Right hindlimb (tissue), 1 donor: ENCODE measurements around the gene PTPRK.

Experiments used
- DNase-seq: peaks from one replicate; pipeline ENCODE4 v3.0.0-alpha.2; 2018

The PTPRK gene

DNA sequence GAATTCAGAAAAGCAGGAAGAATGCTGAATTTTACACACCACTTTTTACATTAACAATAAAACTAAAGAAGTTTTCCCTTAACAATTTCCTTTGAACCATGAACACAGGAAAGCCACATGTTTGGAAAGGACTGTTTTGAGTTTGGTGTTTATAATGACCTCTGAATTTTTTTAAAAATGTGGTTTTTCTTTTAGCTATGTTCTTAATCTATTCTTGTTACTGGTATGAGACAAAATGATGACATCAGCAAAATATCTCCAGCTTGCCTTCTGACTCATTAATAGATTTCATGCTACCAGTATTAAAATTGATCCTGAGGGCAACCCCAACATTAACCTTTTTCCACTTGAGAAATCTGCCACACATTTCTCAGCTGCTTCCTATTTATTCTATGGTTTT lies 402.0 kb downstream of the PTPRK start:
- DNase-seq = no peak

DNA sequence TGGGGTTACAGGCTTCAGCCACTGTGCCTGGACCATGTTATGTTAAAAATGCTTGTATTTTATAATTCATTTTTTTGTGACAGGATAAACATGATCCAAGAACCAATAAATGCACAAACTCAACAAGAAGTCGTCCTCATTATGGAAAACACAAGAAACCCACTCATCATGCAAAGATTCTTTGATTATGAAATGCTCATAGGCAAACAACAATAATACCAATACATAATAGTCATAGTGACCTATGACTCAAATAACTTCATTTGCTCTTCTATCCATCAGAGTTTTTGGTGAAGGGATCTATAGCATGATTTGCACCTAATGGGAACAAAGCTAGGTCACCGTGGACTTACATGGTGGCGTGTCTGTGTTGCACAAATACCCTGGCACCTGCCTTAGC lies 402.5 kb downstream of the PTPRK start:
- no peak for DNase-seq

DNA sequence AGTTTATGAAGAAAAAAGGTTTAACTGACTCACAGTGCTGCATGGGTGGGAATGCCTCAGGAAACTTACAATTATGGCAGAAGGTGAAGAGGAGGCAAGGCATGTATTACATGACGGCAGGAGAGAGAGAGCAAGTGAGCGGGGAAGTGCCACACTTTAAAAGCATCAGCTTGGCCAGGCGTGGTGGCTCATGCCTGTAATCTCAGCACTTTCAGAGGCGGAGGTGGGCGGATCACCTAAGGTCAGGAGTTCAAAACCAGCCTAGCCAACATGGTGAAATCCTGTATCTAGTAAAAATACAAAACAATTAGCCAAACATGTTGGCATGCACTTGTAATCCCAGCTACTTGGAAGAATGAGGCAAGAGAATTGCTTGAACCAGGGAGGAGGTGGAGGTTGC lies 406.2 kb downstream of the PTPRK start:
- no peak for DNase-seq

DNA sequence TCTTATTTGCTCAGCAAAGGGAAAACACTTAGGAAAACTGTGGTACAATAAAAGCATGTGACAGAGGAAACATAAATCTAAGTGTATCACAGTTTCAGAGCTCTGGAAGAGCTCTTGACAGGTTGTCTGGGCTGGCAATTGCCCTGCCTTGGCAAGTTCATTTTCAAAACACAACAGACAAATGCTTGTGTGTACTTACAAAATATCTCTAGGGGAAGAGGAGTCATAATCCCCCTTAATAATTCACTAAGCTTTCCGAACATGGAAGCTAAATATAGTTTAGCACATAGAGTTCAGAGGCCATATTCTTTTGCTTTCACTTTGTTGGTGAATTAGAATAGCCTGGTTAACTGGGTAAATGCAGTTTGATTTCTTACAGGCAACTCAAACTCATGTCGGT lies 407.9 kb downstream of the PTPRK start:
- DNase-seq = no peak

DNA sequence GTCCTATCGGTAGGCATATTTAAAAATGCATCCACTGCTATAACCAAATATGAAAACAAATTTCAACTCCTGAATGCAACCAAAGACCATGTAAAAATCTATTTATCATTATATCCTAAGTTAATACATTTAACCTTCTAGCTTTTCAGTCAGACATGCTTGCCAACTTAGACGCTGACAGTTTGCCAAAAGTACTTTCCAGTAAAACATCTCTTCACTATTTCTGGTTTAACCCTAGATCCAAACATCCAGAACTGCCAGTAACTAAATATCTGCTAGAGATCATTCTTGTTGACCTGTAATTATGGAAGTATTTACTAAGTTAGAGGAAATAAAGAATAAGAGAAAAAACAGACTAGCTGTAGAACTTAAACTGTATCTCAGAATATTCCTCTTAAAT lies 409.3 kb downstream of the PTPRK start:
- DNase-seq = no peak

DNA sequence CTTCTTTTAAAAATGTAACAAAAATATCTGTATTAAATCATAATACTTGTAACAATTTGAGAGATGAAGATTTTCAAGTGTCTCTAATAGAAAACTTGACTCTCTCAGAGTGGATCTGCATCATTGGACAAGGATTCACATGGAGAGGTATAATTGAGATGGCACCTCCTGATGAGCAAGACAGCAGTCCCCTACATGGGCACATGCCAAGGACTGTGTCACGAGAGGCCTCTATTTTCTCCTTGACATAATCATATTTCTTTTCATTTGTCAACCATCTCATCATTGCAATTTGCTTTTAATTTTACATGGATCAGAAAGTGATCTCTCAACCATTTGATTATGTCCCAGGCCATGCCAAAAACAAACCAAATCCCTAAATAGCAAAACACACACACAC lies 412.7 kb downstream of the PTPRK start:
- no peak for DNase-seq

DNA sequence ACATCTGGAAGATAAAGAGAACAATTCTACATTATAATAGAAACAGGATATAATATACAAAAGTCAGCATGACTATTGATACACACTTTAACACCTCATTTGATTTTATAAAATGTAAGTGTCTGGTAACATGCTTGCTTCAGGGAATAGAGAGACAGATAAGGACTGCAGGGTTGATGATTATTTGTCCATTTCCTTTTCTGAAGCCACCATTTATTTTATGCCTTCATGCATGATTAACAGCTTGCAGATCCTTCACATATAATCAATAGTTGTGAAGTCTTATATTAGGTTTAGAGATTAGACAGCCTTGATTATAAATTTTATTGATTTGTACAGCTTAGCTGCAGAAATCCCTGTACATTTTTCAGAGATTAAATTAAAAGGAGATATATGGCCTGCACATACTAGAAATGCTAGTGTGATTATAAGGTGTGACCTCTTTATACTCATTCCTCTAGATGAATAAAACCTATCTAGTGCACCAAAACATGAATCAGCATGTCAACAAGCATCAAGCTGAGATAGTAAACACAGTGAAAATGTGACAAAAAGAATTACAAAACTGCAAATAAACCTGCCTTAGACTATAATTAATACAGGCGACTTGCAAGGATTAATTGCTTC lies 420.7 kb downstream of the PTPRK start:
- DNase-seq = no peak

DNA sequence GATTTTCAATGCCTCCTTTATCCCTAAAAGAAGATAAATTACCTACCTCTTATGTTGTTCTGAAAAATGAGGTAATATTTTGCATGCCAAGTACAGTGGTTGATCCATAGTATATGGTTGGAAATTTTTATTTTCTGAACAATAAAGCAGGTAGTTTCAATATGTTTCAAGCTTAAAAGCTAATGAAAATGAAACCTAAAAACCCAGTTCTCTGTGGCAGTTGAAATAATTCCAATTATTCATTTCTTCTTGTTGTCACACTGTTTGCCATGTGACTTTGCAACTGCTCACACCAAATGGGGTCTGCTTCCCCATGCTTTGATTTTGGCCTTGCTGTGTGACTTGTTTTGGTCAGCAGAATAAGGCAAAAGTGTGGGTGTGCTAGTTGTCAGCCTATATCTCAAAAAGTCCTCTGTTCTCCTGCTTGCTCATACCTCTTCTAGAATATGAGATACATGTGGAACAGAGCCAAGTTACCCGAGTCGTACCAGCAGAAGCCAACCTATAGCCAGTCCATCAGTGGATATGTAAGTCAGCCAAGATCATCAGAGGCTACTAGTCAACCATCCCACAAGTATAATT lies 422.3 kb downstream of the PTPRK start:
- DNase-seq = no peak

DNA sequence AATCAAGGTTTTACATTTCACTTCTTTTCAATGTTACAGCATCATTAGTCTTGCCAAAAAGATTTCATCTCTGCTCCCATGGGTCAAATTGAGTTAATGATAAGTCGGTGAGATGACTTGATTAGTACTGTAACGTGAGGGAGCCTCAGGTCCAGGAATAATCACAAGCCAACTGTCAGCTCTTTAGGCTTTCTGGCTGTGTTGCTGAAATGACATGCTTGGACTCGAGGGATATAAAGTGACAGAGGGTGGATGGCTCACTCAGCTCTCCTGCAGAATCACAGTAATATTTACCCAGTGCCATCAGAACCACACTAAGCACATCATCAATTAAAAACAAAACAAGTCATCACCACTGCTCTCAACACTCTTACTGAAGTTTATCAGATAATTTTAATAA lies 423.4 kb downstream of the PTPRK start:
- DNase-seq = no peak

DNA sequence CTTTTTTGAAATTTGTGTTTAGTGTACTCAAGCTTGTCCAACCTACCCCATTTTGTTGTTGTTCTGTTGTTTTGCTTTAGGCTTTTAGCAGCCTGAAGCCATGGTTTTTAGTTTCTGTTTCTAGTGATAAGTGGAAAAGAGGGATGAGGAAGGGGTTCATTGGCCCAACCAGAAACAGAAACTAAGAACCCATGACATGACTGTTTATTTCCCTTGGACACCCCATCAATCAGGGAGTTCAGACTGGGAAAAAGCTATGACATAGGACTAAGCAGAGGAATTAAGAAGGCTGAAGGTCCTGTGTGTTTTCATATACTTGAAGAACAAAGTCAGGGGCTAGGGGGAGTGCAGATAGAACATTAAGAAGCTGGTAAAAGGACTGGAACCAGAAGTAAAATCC lies 425.0 kb downstream of the PTPRK start:
- no peak for DNase-seq

DNA sequence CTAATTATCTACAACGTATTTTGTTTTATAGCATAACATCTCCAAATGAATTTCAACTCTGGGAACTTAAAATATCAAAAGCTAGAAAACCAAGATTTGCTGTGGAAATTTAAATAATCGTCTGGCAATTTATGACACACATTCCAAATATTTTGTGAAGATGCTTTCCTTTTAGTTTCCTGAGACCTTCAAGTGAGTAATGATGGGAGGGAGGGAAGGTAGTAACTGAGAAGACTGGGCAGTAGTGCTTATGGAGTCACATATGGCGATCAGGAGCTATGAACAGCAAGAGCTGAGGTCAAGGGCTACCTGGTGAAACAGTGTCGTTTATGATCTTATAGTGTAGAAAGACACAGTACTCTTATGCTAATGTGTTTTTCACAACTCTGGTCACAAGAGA lies 441.4 kb downstream of the PTPRK start:
- DNase-seq = no peak

DNA sequence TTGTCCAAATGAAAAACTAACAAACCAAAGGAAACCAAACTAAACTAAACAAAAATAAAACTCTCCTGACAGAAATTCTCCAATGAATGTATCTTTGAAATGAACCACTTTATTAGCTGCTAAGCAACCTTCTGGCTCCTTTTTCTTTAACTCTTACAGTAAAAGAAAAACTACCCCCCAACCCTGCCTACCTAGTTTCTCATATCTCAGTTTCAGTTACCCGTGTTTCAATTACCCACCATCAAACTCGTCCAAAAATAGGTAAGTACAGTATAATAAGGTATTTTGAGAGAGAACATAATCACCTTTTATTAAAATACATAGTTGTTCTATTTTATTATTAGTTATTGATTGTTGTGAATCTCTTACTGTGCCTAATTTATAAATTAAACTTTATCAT lies 442.1 kb downstream of the PTPRK start:
- no peak for DNase-seq

DNA sequence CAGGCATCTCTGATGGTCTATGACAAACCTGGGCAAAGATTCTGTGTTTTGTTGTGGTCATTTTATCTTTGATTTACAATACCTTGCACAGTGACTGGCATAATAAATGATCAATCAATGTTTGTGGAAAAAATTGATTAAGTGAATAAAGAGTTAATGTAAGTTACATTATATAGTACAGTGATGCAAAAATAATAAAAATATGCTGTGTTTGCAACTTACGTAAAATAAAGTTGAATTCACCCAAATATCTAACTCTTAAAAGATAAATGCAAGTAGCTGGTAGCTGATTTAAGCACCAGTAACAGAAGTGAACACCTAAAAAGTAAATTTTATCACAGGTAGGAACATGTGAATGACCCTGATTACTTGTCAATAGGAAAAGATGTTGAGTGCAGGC lies 443.6 kb downstream of the PTPRK start:
- no peak for DNase-seq

DNA sequence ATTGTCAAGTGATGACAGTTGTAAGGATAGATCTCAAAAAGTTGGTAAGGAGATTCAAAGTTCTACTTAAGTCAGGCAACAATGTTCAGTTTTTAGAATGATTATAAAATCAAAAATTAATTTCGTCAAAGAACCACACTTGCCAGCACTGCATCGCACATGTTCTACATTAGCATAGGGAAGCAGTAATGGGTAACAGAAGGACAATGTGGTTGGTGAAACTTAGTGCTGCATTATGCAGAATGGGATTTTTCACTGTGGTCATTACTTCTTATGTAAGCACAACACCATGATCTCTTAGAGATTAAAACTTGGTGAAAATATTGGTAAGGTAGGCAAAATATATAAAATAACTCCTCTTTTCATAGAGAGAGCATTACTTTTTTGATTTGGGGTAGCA lies 445.8 kb downstream of the PTPRK start:
- no peak for DNase-seq

DNA sequence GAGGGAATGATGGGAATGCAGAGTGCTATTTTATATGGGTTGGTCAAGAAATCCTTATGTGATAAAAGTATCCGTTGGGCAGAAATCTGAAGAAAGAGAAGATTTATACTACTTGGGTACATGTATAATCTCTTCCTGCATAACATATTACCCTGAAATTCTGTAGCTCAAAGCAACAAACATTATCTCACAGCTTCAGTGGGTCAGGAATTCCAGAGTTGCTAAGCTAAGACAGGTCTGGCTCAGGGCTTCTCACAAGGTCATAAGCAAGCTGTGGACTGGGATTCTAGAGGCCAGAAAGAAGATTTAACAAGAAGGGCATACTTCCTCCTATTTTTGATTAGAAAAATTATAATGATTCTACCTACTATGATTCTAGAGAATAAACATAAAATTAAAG lies 447.0 kb downstream of the PTPRK start:
- DNase-seq = no peak

DNA sequence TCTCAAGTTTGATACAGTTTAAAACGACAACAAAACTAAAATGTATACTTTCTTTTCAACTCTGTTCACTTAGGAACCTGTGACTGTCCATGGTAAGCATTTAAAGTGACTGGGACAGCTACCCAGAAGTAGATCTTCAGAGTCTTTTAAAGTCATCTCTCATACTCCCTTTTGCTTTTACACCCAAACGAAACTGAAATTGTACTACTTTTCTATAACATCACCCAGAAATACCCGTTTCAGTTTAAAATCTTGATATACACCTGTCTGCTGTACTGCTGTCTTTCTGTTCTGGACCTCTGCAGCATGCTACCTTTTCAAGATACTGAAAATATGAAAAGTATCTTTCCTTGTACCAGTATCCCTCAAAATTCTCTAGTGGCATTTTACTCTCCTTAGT lies 449.2 kb downstream of the PTPRK start:
- DNase-seq = no peak

DNA sequence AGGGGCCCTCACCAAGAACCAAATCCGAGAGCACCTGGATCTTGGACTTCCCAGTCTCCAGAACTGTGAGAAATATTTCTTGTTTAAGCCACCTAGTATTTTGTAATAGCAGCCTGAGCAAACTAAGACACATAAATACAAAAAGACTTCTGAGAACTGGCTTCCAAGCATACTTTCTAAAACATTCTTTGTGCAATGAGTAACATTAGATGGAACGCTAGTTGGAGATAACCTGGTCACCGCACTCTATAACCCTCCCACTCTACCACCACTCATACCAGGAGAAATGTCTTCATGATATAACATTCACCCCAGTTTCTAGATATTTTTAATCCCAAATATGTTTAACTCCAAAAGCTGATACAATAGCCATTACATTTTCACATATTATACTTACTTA lies 450.0 kb downstream of the PTPRK start:
- DNase-seq = no peak

DNA sequence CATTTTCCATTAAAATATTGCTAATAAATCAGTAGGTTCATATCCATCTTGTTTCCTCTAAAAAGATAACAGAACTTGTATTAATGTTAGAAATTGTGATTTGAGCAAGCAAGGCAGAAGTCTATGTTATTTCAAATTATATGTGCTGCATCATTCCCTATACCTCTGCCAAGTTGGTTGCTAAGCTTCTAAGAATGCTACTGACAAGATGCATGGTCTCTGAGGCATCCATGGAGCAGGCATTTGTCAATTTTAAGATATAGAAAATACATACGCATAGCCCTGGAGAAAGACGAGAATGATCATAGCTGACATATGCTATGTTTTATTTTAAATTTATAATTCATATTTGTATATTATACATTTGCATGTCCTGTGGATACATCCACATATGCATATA lies 451.2 kb downstream of the PTPRK start:
- DNase-seq = no peak

DNA sequence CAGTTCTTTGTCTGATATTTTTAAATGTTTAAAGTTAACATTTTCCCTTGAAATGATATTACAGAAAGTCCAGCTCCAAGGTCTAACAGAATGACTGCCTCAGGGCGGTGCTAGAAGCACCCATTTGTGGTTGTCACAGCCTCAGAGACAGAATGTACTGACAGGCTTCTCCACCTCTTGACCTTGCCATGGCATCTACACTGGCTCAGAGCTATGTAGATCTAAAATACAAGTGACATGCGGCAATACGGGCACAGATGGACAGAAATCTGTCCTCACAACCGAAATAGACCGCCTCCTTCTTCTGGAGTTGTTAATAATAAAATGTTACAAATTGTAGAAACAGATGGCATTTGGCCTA lies 452.3 kb downstream of the PTPRK start:
- no peak for DNase-seq

DNA sequence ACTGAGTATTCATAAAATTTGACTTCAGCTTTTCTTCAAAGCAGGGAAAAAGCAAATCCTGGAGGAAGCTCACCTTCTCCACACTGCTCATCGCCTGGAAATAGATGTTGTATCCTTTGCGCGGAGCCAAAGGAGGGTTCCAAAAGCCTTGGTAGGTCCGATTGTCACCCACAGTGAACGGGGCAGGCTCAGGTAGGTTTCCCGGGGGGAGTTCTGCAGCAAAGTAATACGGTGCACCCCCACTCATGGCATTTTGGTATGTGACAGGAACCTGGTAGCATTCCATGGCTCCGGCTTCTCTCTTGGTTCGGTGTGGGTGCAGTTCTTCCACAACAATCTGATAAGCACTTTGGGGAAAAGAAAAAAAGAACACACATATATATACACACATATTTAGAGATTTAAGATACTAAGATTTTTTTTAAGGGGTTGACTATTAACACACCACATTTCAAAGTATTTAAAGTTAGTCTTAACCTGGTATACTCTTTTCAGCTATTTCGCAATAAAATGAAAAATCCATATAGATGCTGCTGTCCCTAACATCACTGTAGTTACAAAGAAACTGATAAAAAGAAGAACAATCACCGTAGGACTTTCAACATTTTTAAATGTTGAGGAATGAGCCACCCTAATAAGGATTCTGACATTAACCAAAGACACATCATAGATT lies 452.8 kb downstream of the PTPRK start:
- no peak for DNase-seq

DNA sequence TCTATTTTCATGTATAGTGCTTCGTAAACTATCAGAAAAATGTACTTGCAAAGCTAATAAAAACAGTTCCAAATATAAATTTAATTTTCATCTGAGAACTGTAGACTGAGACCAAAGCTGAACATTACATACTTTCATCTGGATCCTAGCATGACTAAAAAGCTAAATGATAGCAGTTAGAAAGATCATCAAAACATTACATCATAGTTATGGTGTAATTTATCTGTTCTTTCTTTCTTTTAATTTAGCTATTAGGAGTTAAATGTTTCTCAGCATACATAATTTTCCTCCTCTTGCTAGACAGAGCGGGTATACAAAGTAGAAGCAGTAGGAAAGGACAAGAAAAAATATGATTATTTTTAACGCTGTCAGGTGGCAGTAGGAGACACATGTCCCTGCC lies 455.3 kb downstream of the PTPRK start:
- DNase-seq = no peak

DNA sequence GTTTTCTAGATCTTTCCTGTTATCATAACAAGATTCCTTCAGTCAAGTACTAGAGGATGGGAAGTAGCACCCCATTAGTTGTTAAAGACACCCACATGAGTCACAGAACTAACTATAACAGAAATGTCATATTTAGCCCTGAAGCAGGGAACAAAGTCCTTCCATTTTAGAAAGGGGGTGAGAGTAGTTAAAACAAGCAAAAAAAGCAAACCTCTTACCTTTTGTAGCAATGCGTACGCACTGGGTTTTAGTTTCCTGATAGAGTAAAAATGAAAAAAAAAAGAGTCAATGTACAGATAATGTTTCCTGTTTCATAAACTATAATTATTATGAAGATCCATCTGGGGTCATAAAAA lies 455.9 kb downstream of the PTPRK start:
- DNase-seq = no peak

DNA sequence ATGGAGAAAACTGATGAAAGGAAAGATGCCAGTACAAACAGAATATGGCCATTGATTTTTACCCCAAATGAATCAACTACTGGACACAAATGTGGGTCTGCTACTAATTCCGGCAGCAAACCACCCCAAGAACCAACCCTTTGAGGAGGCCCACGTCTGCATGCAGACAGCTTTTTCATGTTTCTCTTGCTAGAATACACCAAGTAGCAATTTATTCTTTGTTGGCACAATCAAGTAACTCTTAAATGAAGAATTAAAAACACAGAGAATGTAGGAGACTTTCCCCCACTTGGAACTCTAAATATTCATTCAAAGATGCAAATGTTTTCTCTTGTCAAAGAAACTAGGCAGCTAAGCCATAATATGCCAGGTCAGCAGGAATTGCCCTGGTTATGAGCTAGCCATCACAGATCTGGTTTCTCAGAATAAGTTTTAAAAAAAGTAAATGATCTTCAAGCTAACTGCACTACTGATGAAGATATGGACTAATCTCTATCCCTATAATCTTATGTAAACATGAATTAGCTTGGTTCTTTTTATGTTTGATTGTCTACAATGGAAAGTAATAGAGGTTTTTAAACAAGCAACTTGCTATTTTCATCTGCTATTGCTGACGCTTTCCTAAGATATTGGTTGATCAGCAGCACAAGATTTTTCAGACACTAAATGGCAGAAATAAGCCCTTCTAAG lies 456.4 kb downstream of the PTPRK start:
- DNase-seq = no peak

DNA sequence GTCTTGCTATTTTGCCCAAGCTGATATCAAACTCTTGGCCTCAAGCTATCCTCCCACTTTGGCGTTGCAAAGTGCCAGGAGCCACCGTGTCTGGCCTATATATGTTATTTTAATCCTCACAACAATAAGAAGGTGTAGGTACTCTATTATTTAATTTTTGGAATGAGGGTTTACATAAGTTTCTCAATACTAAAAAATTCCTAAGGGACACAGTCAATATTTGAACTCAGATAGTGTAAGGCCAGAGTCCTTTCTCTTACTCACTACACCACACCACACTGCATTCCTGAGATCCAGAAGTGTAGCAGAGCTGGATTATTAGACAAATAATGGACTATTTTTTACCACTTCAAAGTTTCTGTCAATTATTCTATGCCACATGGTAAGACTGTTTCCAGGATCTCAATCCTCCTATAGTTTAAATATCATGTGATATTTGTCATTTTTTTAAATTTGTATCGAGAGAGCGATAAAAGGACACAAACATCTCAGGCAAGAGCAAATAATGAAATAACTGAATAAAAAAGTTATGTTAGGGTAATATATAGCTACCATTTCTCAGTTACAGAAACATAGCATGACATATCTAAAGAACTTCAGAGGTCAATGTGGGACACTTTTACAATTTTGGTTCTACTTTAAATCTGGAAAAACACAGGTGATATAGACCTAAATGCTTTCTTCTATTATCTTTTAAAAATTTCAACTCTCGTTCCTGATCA lies 457.4 kb downstream of the PTPRK start:
- DNase-seq = no peak
